ENCODE results near the gene DYNLT4.

DNA sequence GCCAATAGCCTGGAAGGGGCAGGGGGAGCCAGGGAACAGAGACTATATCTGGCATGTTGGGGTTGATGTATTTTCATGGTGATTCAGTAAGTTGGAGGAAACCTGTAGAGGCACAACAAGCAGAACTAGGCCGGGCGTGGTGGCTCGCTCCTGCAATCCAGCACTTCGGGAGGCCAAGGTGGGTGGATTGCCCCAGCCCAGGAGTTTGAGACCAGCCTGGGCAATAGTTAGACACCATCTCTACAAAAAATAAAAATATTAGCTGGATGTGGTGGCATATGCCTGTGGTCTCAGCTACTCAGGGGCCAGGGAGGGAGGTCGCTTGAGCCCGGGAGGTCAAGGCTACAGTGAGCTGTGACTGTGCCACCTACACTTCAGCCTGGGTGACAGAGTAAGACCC, 46.0 kb upstream of the DYNLT4 start:
- TF ChIP-seq, protein P1, sequence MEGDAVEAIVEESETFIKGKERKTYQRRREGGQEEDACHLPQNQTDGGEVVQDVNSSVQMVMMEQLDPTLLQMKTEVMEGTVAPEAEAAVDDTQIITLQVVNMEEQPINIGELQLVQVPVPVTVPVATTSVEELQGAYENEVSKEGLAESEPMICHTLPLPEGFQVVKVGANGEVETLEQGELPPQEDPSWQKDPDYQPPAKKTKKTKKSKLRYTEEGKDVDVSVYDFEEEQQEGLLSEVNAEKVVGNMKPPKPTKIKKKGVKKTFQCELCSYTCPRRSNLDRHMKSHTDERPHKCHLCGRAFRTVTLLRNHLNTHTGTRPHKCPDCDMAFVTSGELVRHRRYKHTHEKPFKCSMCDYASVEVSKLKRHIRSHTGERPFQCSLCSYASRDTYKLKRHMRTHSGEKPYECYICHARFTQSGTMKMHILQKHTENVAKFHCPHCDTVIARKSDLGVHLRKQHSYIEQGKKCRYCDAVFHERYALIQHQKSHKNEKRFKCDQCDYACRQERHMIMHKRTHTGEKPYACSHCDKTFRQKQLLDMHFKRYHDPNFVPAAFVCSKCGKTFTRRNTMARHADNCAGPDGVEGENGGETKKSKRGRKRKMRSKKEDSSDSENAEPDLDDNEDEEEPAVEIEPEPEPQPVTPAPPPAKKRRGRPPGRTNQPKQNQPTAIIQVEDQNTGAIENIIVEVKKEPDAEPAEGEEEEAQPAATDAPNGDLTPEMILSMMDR (IDR thresholded peaks at IDR 0.05; ENCODE audit: insufficient read depth, low read length, poor library complexity, severe bottlenecking), result no peak
- TF ChIP-seq EZH2phosphoT487 (conservative IDR thresholded peaks at IDR 0.05; ENCODE audit: low read length), result no peak
